IMR-90 (cell line): ENCODE data around the gene ASAP2. TPM values are rescaled to one million over a fixed set of nuclear protein-coding genes. Genes with fewer than 3 reads are reported as not detected.
"Not testable (repeated sequence)": the region's sequence is repeated elsewhere in the genome, so short reads cannot be mapped to it uniquely, and the experiment has no call there.

Source experiments
- ATAC-seq: fragments of 200-7000 bp; cut with Tn5 transposase; 2 replicates; pipeline ENCODE4 v1.9.1; 2020; ENCODE audit warnings: low read depth, mild to moderate bottlenecking, moderate library complexity
- BruUV-seq: library from RNA; stranded (reverse); fragments of 400-500 nt; replicated peaks from 2 replicates; lab custom pipeline; 2021; lab: Mats Ljungman, UMichigan
- CTCF ChIA-PET: fragments of 300-600 bp; formaldehyde crosslinking; extraction: SDS; loops from one replicate; lab custom pipeline; 2021; ENCODE audit warnings: antibody characterized with exemption; lab: Yijun Ruan, JAX
- POLR2A ChIA-PET: fragments of 300-600 bp; sonication (Branson Sonifier 250); formaldehyde crosslinking; loops from one replicate; lab custom pipeline; 2022; ENCODE audit warnings: antibody characterized with exemption; ENCODE audit not compliant: unreplicated experiment; lab: Charles Lee
- DNase-seq: peaks from one replicate; pipeline ENCODE4 v3.0.0; 2013
- H2AFZ ChIP-seq: replicated peaks from 2 replicates; pipeline ENCODE3; 2013; ENCODE audit warnings: low read length, mild to moderate bottlenecking; ENCODE audit not compliant: poor library complexity
- H2AK5ac ChIP-seq: 2 replicates; pipeline ENCODE4 v1.6.1; 2013; ENCODE audit warnings: low read depth, low read length, inconsistent platforms
- H2AK9ac ChIP-seq: replicated peaks from 2 replicates; pipeline ENCODE3; 2013; ENCODE audit warnings: mild to moderate bottlenecking, low read depth, low read length, moderate library complexity; ENCODE audit not compliant: poor library complexity
- H2BK120ac ChIP-seq: 2 replicates; pipeline ENCODE4 v1.6.1; 2013; ENCODE audit warnings: low read depth, low read length, inconsistent platforms
- H2BK15ac ChIP-seq: 3 replicates; pipeline ENCODE4 v1.6.1; 2013; ENCODE audit warnings: low read depth, low read length, inconsistent platforms
- H2BK20ac ChIP-seq: 2 replicates; pipeline ENCODE4 v1.6.1; 2013; ENCODE audit warnings: low read depth, mild to moderate bottlenecking, inconsistent platforms, low read length, moderate library complexity
- H2BK5ac ChIP-seq: 2 replicates; pipeline ENCODE4 v1.6.1; 2013; ENCODE audit warnings: mild to moderate bottlenecking, low read depth, low read length, inconsistent platforms; ENCODE audit not compliant: poor library complexity, severe bottlenecking
- H3K14ac ChIP-seq: replicated peaks from 2 replicates; pipeline ENCODE4 v1.6.1; 2013; ENCODE audit warnings: low read depth, low read length, inconsistent platforms
- H3K18ac ChIP-seq: 2 replicates; pipeline ENCODE4 v1.6.1; 2013; ENCODE audit warnings: low read depth, low read length, control low read depth
- H3K23ac ChIP-seq: 2 replicates; pipeline ENCODE4 v1.6.1; 2013; ENCODE audit warnings: low read depth, low read length, inconsistent platforms
- H3K27ac ChIP-seq: 2 replicates; pipeline ENCODE4 v1.5.1; 2013; ENCODE audit warnings: mild to moderate bottlenecking, control low read depth, low read length; ENCODE audit not compliant: insufficient read depth
- H3K27me3 ChIP-seq: 2 replicates; pipeline ENCODE4 v1.6.1; 2013; ENCODE audit warnings: low read length; ENCODE audit not compliant: control insufficient read depth, insufficient read depth
- H3K36me3 ChIP-seq: 2 replicates; pipeline ENCODE4 v1.6.1; 2013; ENCODE audit warnings: low read length, mixed read lengths; ENCODE audit not compliant: control insufficient read depth, insufficient read depth
- H3K4ac ChIP-seq: 2 replicates; pipeline ENCODE4 v1.6.1; 2013; ENCODE audit warnings: low read depth, low read length, inconsistent platforms
- H3K4me1 ChIP-seq: 2 replicates; pipeline ENCODE4 v1.6.1; 2013; ENCODE audit warnings: low read length, mixed read lengths; ENCODE audit not compliant: control insufficient read depth, insufficient read depth
- H3K4me2 ChIP-seq: 2 replicates; pipeline ENCODE4 v1.6.1; 2013; ENCODE audit warnings: low read depth, mild to moderate bottlenecking, control low read depth, low read length, moderate library complexity
- H3K4me3 ChIP-seq: 2 replicates; pipeline ENCODE4 v1.5.1; 2013; ENCODE audit warnings: low read depth, mild to moderate bottlenecking, control low read depth, low read length, moderate library complexity; ENCODE audit not compliant: insufficient read depth
- H3K56ac ChIP-seq: 2 replicates; pipeline ENCODE4 v1.6.1; 2013; ENCODE audit warnings: low read length, inconsistent platforms; ENCODE audit not compliant: insufficient read depth; ENCODE audit errors: extremely low read depth
- H3K79me1 ChIP-seq, 2 experiments: 2 replicates each; pipeline ENCODE4 v1.6.1; 2013; ENCODE audit warnings: low read length in 2 of 2, inconsistent platforms in 1 of 2, low read depth in 1 of 2
- H3K9ac ChIP-seq: 2 replicates; pipeline ENCODE4 v1.6.1; 2013; ENCODE audit warnings: low read depth, low read length, control low read depth
- H3K9me1 ChIP-seq: 2 replicates; pipeline ENCODE4 v1.6.1; 2013; ENCODE audit warnings: low read length, inconsistent platforms; ENCODE audit not compliant: insufficient read depth
- H3K9me3 ChIP-seq: 2 replicates; pipeline ENCODE4 v1.6.1; 2013; ENCODE audit warnings: low read length; ENCODE audit not compliant: control insufficient read depth, insufficient read depth
- H4K20me1 ChIP-seq: 2 replicates; pipeline ENCODE4 v1.6.1; 2013; ENCODE audit warnings: low read length, inconsistent platforms; ENCODE audit not compliant: insufficient read depth
- H4K5ac ChIP-seq: 2 replicates; pipeline ENCODE4 v1.6.1; 2013; ENCODE audit warnings: mild to moderate bottlenecking, low read depth, low read length, control low read depth
- H4K8ac ChIP-seq, 2 experiments: 2 replicates each; pipeline ENCODE4 v1.6.1; 2013; ENCODE audit warnings: low read depth in 2 of 2, low read length in 2 of 2, control low read depth in 1 of 2, inconsistent platforms in 1 of 2
- H4K91ac ChIP-seq: 2 replicates; pipeline ENCODE4 v1.6.1; 2013; ENCODE audit warnings: low read depth, low read length, inconsistent platforms; ENCODE audit not compliant: insufficient read depth
- whole genome bisulfite sequencing, 2 experiments: methylation state at CpG; one replicate each; pipeline versions ENCODE4 v1.1.5 to v1.1.7; 2013; ENCODE audit warnings: missing lambda C conversion rate in 2 of 2; ENCODE audit not compliant: insufficient read length in 1 of 2; ENCODE audit errors: extremely low coverage in 2 of 2; 5-methylcytosine and 5-hydroxymethylcytosine counted together
- dilution Hi-C: fragments of 300-500 bp; cut with HindIII; formaldehyde crosslinking; loops from one replicate; pipeline ENCODE4 v1.14.3; 2018; ENCODE audit warnings: low sequenced_read_pairs; ENCODE audit not compliant: unreplicated experiment
- in situ Hi-C: fragments of 300-500 bp; cut with MboI; formaldehyde crosslinking; loops from 3 replicates; pipeline ENCODE4 v1.14.3; 2019; ENCODE audit warnings: low sequenced_read_pairs, inconsistent platforms, mixed read lengths
- intact Hi-C: fragments of 100-400 bp; cut with micrococcal nuclease; formaldehyde crosslinking; loops from 2 replicates; pipeline ENCODE4 v1.10.0; 2022
- polyA plus RNA-seq, 3 experiments: library from polyadenylated mRNA; depleted of rRNA; stranded (reverse); fragments of >200 nt; gene quantifications; 2 replicates each; pipeline ENCODE4 v1.2.3, GENCODE V29; 2012; ENCODE audit warnings: low replicate concordance in 1 of 3
- total RNA-seq: library from RNA; depleted of rRNA; stranded (reverse); fragments of >200 nt; gene quantifications from 2 replicates; pipeline ENCODE4 v1.2.3, GENCODE V29; 2012

The ASAP2 gene
- total and polyA plus RNA-seq, 2 of the 4 experiments (the other 2 are of a cell fraction): 19.7 to 28.1 TPM

DNA sequence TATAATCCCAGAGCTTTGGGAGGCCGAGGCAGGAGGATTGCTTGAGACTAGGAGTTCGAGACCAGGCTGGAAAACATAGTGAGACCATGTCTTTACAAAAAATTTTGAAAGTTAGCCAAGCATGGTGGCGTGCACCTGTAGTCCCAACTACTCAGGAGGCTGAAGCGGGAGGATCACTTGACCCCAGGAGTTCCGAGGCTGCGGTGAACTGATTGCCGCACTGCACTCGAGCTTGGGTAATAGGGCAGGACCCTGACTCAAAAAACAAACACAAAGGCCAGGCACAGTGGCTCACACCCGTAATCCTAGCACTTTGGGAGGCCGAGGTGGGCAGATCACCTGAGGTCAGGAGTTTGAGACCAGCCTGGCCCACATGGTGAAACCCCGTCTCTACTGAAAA, 191.6 kb downstream of the ASAP2 start:
- dilution Hi-C loops, DNase-seq, H4K20me1 ChIP-seq, ATAC-seq, H2BK5ac ChIP-seq, H2BK20ac ChIP-seq, H2AFZ ChIP-seq, in situ Hi-C loops, H3K4ac ChIP-seq, H2AK9ac ChIP-seq, H3K23ac ChIP-seq, H3K27ac ChIP-seq, H3K4me3 ChIP-seq, H2BK120ac ChIP-seq, H3K4me1 ChIP-seq, H3K27me3 ChIP-seq, CTCF ChIA-PET, H3K9ac ChIP-seq, intact Hi-C loops, H4K91ac ChIP-seq, H2AK5ac ChIP-seq, H4K8ac ChIP-seq, BruUV-seq, H4K5ac ChIP-seq, POLR2A ChIA-PET, H3K56ac ChIP-seq, H2BK15ac ChIP-seq, H3K14ac ChIP-seq, H3K9me3 ChIP-seq, H3K4me2 ChIP-seq, H3K18ac ChIP-seq: not testable (repeated sequence)
- peaks cover 10% of the 10 kb centered on the region for H3K9me1 ChIP-seq
- 96% methylated on average over 10 of the region's 11 CpGs; no CpG with 5 or more reads in 1 of the 2 experiments for WGBS, 2 experiments
- H3K36me3 ChIP-seq: peaks cover 42% of the 10 kb centered on the region
- peaks cover 3 to 37% of the 10 kb centered on the region in 2 experiments; a peak in 3 of 4 replicates for H3K79me1 ChIP-seq
